WTC11 (cell line): ENCODE results near the gene FAM114A1.

Source experiments
- CREB1 ChIP-seq: sonication (generic); formaldehyde crosslinking; IDR thresholded peaks from 2 replicates; pipeline ENCODE4 v1.8.0; 2023; ENCODE audit warnings: mild to moderate bottlenecking, missing genetic modification reagents
- NR1H2 ChIP-seq: sonication (generic); formaldehyde crosslinking; IDR thresholded peaks from 2 replicates; pipeline ENCODE4 v1.9.0; 2021; ENCODE audit warnings: mild to moderate bottlenecking, moderate library complexity, missing genetic modification reagents
- ZNF317 ChIP-seq: sonication (generic); formaldehyde crosslinking; IDR thresholded peaks from 2 replicates; pipeline ENCODE4 v1.8.1; 2023; ENCODE audit warnings: low read depth, mild to moderate bottlenecking, moderate library complexity, missing genetic modification reagents, borderline replicate concordance
- TF ChIP-seq, protein P1 (sequence below): fragments of 200-600 bp; IDR thresholded peaks from 2 replicates; pipeline ENCODE4 v1.8.0; 2022; ENCODE audit warnings: antibody characterized with exemption
- TF ChIP-seq, protein P2 (sequence below): sonication (generic); formaldehyde crosslinking; IDR thresholded peaks from 2 replicates; pipeline ENCODE4 v1.8.0; 2022; ENCODE audit warnings: mild to moderate bottlenecking, missing genetic modification reagents

DNA sequence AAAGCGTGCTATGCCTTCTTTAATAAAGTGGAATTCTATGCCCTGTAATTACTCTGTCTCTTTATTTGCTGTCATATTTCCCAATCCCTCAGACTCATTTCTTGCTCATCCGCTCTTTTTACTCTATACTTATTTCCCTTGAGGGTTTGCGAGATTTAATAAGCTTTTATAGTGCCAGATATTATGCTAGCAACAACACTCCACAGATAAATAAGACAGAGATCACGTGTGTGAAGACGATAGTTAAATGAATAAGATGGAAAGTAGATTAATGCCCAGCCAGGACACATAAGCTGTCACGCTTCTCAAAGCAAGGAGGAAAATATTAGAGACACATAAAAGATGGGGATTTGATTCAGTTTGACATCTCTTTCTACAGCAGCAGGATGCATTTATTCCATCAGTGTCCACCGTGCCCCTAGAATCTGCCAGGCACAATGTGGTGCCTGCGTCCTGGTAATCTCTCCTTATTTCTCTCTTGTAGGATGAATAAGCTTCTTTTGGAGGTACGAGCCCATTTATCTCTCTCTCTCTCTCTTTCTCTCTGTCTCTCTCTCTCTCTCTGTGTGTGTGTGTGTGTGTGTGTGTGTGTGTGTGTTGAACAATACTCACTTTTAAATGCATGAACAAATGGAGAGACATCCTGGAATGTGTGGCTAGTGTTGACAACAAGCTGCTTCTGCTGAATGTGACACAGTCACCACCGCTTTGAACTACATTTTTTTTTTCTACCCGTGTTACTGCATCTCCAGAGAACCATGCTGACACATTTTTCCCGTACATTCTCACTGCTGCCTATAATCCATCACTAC is 116.4 kb downstream of the FAM114A1 start:
- TF ChIP-seq, protein P1, sequence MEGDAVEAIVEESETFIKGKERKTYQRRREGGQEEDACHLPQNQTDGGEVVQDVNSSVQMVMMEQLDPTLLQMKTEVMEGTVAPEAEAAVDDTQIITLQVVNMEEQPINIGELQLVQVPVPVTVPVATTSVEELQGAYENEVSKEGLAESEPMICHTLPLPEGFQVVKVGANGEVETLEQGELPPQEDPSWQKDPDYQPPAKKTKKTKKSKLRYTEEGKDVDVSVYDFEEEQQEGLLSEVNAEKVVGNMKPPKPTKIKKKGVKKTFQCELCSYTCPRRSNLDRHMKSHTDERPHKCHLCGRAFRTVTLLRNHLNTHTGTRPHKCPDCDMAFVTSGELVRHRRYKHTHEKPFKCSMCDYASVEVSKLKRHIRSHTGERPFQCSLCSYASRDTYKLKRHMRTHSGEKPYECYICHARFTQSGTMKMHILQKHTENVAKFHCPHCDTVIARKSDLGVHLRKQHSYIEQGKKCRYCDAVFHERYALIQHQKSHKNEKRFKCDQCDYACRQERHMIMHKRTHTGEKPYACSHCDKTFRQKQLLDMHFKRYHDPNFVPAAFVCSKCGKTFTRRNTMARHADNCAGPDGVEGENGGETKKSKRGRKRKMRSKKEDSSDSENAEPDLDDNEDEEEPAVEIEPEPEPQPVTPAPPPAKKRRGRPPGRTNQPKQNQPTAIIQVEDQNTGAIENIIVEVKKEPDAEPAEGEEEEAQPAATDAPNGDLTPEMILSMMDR, result no peak
- TF ChIP-seq, protein P2, sequence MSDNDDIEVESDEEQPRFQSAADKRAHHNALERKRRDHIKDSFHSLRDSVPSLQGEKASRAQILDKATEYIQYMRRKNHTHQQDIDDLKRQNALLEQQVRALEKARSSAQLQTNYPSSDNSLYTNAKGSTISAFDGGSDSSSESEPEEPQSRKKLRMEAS (CRISPR knock-in tag), result no peak
- TF ChIP-seq CREB1 (no peak), ZNF317 (CRISPR knock-in tag) (no peak), NR1H2 (CRISPR knock-in tag) (no peak)
